ENCODE measurements around the gene PPP1R37.

PPP1R37 gene

GRCh38 chr19:45092747-45093678 is at the start of gene PPP1R37 (continued):
- TF ChIP-seq ZNF704 (tag by site-specific recombination; IDR thresholded peaks at IDR 0.05) (no peak), SCRT1 (tag by site-specific recombination; IDR thresholded peaks at IDR 0.05; ENCODE audit: borderline replicate concordance) (peak; percentile 54; the same call in 1 of the 2 replicates), BCL11A (tag by site-specific recombination; IDR thresholded peaks at IDR 0.05; ENCODE audit: low read depth) (no peak), ZNF394 (tag by site-specific recombination; IDR thresholded peaks at IDR 0.05; ENCODE audit: borderline replicate concordance) (no peak), ZNF148 (tag by site-specific recombination; IDR thresholded peaks at IDR 0.05; ENCODE audit: borderline replicate concordance) (peak; percentile 63; the same call in 1 of the 2 replicates), YY2 (tag by site-specific recombination; IDR thresholded peaks at IDR 0.05) (peak; percentile 83), ZNF398 (tag by site-specific recombination; IDR thresholded peaks at IDR 0.05) (peak; percentile 10; the same call in 1 of the 2 replicates), TRIM28 (IDR thresholded peaks at IDR 0.05; ENCODE audit: borderline replicate concordance, low read length) (0 out of 2 replicates have a peak, but pooled peaks have one; percentile 45), ZNF776 (tag by site-specific recombination; IDR thresholded peaks at IDR 0.05; ENCODE audit: borderline replicate concordance) (no peak), ZNF488 (tag by site-specific recombination; IDR thresholded peaks at IDR 0.05) (no peak), ZNF580 (tag by site-specific recombination; IDR thresholded peaks at IDR 0.05) (peak; percentile 63), YY1 (tag by site-specific recombination; IDR thresholded peaks at IDR 0.05) (peak; percentile 75; the same call in 1 of the 2 replicates), ZNF311 (tag by site-specific recombination; IDR thresholded peaks at IDR 0.05; ENCODE audit: borderline replicate concordance) (no peak), ZNF510 (tag by site-specific recombination; IDR thresholded peaks at IDR 0.05; ENCODE audit: insufficient replicate concordance) (no peak), ZNF202 (tag by site-specific recombination; IDR thresholded peaks at IDR 0.05; ENCODE audit: borderline replicate concordance) (no peak), ZNF350 (tag by site-specific recombination; IDR thresholded peaks at IDR 0.05) (no peak), IKZF3 (tag by site-specific recombination; IDR thresholded peaks at IDR 0.05) (peak; percentile 89), ZNF266 (tag by site-specific recombination; IDR thresholded peaks at IDR 0.05; ENCODE audit: low read depth) (no peak), ZBTB21 (tag by site-specific recombination; IDR thresholded peaks at IDR 0.05) (peak; percentile 40; the same call in 1 of the 2 replicates), ZNF701 (tag by site-specific recombination; IDR thresholded peaks at IDR 0.05) (no peak), PRDM6 (tag by site-specific recombination; IDR thresholded peaks at IDR 0.05) (no peak), ZSCAN16 (tag by site-specific recombination; IDR thresholded peaks at IDR 0.05) (no peak), ZNF501 (tag by site-specific recombination; IDR thresholded peaks at IDR 0.05) (peak; percentile 54), TSHZ1 (tag by site-specific recombination; IDR thresholded peaks at IDR 0.05; ENCODE audit: borderline replicate concordance) (peak; percentile 53; the same call in 1 of the 2 replicates)

All from HEK293 (cell line).